D721Med (cell line): ENCODE results near the gene NET1.

Experiments used
- DNase-seq: peaks from one replicate; pipeline ENCODE4 v3.0.0; 2011; ENCODE audit warnings: low spot score; ENCODE audit not compliant: insufficient read length
- FAIRE-seq: peaks from 2 replicates; lab custom pipeline; 2011; peaks lifted over from hg19 to GRCh38; lab: Jason Lieb, UNC
- CTCF ChIP-seq: IDR thresholded peaks from 2 replicates; pipeline ENCODE4 v1.5.1; 2012; ENCODE audit warnings: mild to moderate bottlenecking, control low read depth; ENCODE audit not compliant: insufficient read depth; ENCODE audit errors: missing control alignments

NET1 gene

GRCh38 chr10:5387169-5387568 is 25.2 kb upstream of the NET1 start:
- TF ChIP-seq CTCF = no peak
- FAIRE-seq (no peak), DNase-seq (no peak)

GRCh38 chr10:5390607-5391205 is 21.7 kb upstream of the NET1 start:
- DNase-seq (no peak), FAIRE-seq (no peak)
- TF ChIP-seq CTCF = no peak

GRCh38 chr10:5391790-5392189 is 20.6 kb upstream of the NET1 start:
- FAIRE-seq (no peak), DNase-seq (no peak)
- TF ChIP-seq CTCF = no peak

GRCh38 chr10:5393529-5393928 is 18.8 kb upstream of the NET1 start:
- DNase-seq (no peak), FAIRE-seq (no peak)
- TF ChIP-seq CTCF = no peak

- DNase-seq (no peak), FAIRE-seq (no peak)
- no peak for TF ChIP-seq CTCF
Measured at GRCh38 chr10:5395168-5395567, 17.2 kb upstream of the NET1 start.

GRCh38 chr10:5396556-5397300 is 15.6 kb upstream of the NET1 start:
- no peak for TF ChIP-seq CTCF
- FAIRE-seq (no peak), DNase-seq (no peak)

- no peak for TF ChIP-seq CTCF
- no peak for DNase-seq
- no peak for FAIRE-seq
Measured at GRCh38 chr10:5399332-5399731, 13.0 kb upstream of the NET1 start.
